PC-9 (cell line): ENCODE results near the gene CNTFR. TPM values are rescaled to one million over a fixed set of nuclear protein-coding genes. Genes with fewer than 3 reads are reported as not detected.
A peak's percentile ranks its signal among the peaks of the same experiment; 100 is the strongest.
"Not testable (repeated sequence)": the region's sequence is repeated elsewhere in the genome, so short reads cannot be mapped to it uniquely, and the experiment has no call there.

Experiments
- Bru-seq: library from RNA; stranded (reverse); fragments of 400-500 nt; gene quantifications from one replicate; lab custom pipeline; 2021; lab: Mats Ljungman, UMichigan
- BruChase-seq, 2 experiments: library from RNA; stranded (reverse); fragments of 400-500 nt; gene quantifications; one replicate each; lab custom pipeline; 2021; lab: Mats Ljungman, UMichigan
- BruUV-seq: library from RNA; stranded (reverse); fragments of 400-500 nt; replicated peaks from 2 replicates; lab custom pipeline; 2021; lab: Mats Ljungman, UMichigan
- CTCF ChIA-PET: fragments of 300-600 bp; sonication (Branson Sonifier 250); formaldehyde crosslinking; loops from one replicate; lab custom pipeline; 2022; ENCODE audit warnings: antibody characterized with exemption; lab: Charles Lee
- POLR2A ChIA-PET: fragments of 300-600 bp; sonication (Branson Sonifier 250); formaldehyde crosslinking; loops from one replicate; lab custom pipeline; 2022; ENCODE audit warnings: antibody characterized with exemption; ENCODE audit not compliant: unreplicated experiment; lab: Charles Lee
- DNase-seq, 2 experiments: peaks; one replicate each; pipeline versions ENCODE4 v3.0.0 to v3.0.0-alpha.2; 2015 to 2022; ENCODE audit warnings: mixed read lengths in 1 of 2
- H2AFZ ChIP-seq: fragments of 200-600 bp; sonication (generic); 2 replicates; pipeline ENCODE4 v1.8.1; 2017; ENCODE audit warnings: antibody characterized with exemption
- H3F3A ChIP-seq: fragments of 200-600 bp; sonication (generic); 2 replicates; pipeline ENCODE4 v1.8.1; 2017; ENCODE audit warnings: antibody characterized with exemption, mild to moderate bottlenecking, low read depth; ENCODE audit not compliant: insufficient read depth
- H3K27ac ChIP-seq: fragments of 200-600 bp; sonication (generic); 2 replicates; pipeline ENCODE4 v1.6.1; 2016; ENCODE audit warnings: mixed run types
- H3K27me3 ChIP-seq: fragments of 200-600 bp; sonication (generic); 2 replicates; pipeline ENCODE4 v1.6.1; 2016; ENCODE audit warnings: low read depth, mixed run types; ENCODE audit not compliant: insufficient read depth
- H3K36me3 ChIP-seq: fragments of 200-600 bp; sonication (generic); 2 replicates; pipeline ENCODE4 v1.6.1; 2016; ENCODE audit warnings: low read depth, mixed run types
- H3K4me1 ChIP-seq: fragments of 200-600 bp; sonication (generic); replicated peaks from 2 replicates; pipeline ENCODE4 v1.6.1; 2016; ENCODE audit warnings: mixed run types; ENCODE audit not compliant: insufficient read depth
- H3K4me2 ChIP-seq: fragments of 200-600 bp; sonication (generic); 2 replicates; pipeline ENCODE4 v1.6.1; 2017; ENCODE audit warnings: mixed run types
- H3K4me3 ChIP-seq: fragments of 200-600 bp; sonication (generic); 2 replicates; pipeline ENCODE4 v1.6.1; 2016; ENCODE audit warnings: mixed run types
- H3K79me2 ChIP-seq: fragments of 200-600 bp; sonication (generic); 2 replicates; pipeline ENCODE4 v1.6.1; 2017; ENCODE audit warnings: low read depth, mixed run types
- H3K9me2 ChIP-seq: fragments of 200-600 bp; sonication (generic); 2 replicates; pipeline ENCODE4 v1.8.1; 2017; ENCODE audit warnings: mild to moderate bottlenecking; ENCODE audit not compliant: insufficient read depth
- H3K9me3 ChIP-seq: fragments of 200-600 bp; sonication (generic); 2 replicates; pipeline ENCODE4 v1.8.1; 2016; ENCODE audit warnings: low read depth; ENCODE audit not compliant: insufficient read depth
- H4K20me1 ChIP-seq: fragments of 200-600 bp; sonication (generic); 2 replicates; pipeline ENCODE4 v1.8.1; 2017; ENCODE audit not compliant: insufficient read depth
- EZH2 ChIP-seq: fragments of 200-600 bp; sonication (generic); IDR thresholded peaks from 2 replicates; pipeline ENCODE4 v1.8.0; 2017; ENCODE audit warnings: antibody characterized with exemption, low read depth
- intact Hi-C: fragments of 100-400 bp; cut with micrococcal nuclease; formaldehyde crosslinking; loops from one replicate; pipeline ENCODE4 v1.10.0; 2022; ENCODE audit not compliant: unreplicated experiment
- long read RNA-seq: library from polyadenylated mRNA; stranded (forward); transcript quantifications from one replicate; pipeline ENCODE4 v2.0.0, GENCODE V29; 2022
- total RNA-seq: library from RNA; stranded (reverse); gene quantifications from 2 replicates; pipeline ENCODE4 v1.2.3, GENCODE V29; 2021
- TF ChIP-seq, protein P1 (sequence below): fragments of 200-600 bp; sonication (generic); conservative IDR thresholded peaks from 2 replicates; pipeline ENCODE4 v1.6.1; 2017; ENCODE audit warnings: mixed run types, antibody characterized with exemption, mild to moderate bottlenecking, moderate library complexity

Gene CNTFR, protein sequence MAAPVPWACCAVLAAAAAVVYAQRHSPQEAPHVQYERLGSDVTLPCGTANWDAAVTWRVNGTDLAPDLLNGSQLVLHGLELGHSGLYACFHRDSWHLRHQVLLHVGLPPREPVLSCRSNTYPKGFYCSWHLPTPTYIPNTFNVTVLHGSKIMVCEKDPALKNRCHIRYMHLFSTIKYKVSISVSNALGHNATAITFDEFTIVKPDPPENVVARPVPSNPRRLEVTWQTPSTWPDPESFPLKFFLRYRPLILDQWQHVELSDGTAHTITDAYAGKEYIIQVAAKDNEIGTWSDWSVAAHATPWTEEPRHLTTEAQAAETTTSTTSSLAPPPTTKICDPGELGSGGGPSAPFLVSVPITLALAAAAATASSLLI
- total RNA-seq: not detected in 2 replicates
- Bru-seq, nascent RNA: percentile 4 among the genes with signal in this experiment
- percentile 6 among the genes with signal in this experiment for BruChase-seq, experiment 1, labeled RNA remaining after a 2-hour chase
- not detected for BruChase-seq, experiment 2, labeled RNA remaining after a 6-hour chase
- long read RNA-seq: 0 reads

DNA sequence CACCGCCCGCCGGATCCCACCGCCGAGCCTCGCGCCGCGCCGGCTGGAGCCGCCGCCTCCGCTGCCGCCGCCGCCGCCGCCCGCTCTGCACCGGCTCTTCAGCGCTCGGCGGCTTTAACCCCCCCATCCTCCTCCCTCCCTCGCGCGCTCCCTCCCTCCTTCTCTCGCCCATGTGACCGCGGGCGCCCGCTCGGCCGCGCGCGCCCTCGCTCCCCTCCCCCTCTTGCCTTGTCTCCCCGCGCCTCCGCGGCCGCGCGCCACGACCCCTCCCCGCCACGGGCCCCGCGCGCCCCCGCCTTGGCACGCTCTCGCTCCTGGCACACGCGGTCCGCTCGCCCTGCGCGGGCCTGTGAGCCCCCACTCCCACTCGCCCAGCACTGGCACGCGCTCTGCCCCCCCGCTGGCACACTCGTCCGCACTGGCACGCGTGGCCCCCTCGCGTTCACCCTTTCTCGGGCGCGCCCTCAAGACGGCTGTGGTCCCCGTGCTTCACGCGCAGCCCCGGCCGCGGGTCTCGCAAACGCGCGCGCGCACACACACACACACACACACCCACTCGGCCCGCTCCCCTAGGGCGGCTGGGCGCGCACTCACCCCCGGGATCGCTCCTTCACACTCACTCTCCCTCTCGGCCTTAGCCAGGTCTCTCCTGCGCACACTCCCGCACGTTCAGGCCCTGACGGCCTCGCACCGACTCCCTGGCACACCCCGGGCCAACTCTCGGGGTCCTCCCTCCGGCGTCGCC lies at the start of gene CNTFR:
TSS of gene CNTFR (minus strand) at position 89 of the 745 bp plus-strand sequence. CDS start 20,743 bp downstream, outside the sequence.
- ChIA-PET POLR2A (no interaction called here), CTCF (no interaction called here)
- no TSS peak for BruUV-seq
- H3K4me1 ChIP-seq: no peaks in the 10 kb centered on the region
- DNase-seq: no peak
- no peaks in the 10 kb centered on the region for H3K9me3 ChIP-seq
- intact Hi-C loops: loop anchor here (2.0 kb wide), 1 partner anchor 187 kb away; no protein-coding TSS in a partner anchor
- H3F3A ChIP-seq: no peaks in the 10 kb centered on the region
- H3K36me3 ChIP-seq: no peaks in the 10 kb centered on the region
- no peaks in the 10 kb centered on the region for H4K20me1 ChIP-seq
- no peak within 1 kb of the TSS for H3K27ac ChIP-seq
- TF ChIP-seq, protein P1, sequence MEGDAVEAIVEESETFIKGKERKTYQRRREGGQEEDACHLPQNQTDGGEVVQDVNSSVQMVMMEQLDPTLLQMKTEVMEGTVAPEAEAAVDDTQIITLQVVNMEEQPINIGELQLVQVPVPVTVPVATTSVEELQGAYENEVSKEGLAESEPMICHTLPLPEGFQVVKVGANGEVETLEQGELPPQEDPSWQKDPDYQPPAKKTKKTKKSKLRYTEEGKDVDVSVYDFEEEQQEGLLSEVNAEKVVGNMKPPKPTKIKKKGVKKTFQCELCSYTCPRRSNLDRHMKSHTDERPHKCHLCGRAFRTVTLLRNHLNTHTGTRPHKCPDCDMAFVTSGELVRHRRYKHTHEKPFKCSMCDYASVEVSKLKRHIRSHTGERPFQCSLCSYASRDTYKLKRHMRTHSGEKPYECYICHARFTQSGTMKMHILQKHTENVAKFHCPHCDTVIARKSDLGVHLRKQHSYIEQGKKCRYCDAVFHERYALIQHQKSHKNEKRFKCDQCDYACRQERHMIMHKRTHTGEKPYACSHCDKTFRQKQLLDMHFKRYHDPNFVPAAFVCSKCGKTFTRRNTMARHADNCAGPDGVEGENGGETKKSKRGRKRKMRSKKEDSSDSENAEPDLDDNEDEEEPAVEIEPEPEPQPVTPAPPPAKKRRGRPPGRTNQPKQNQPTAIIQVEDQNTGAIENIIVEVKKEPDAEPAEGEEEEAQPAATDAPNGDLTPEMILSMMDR: no peak
- TF ChIP-seq EZH2: no peak
- H2AFZ ChIP-seq: no peak within 1 kb of the TSS
- peaks cover 38% of the 10 kb centered on the region for H3K27me3 ChIP-seq
- H3K79me2 ChIP-seq: no peaks in the 10 kb centered on the region
- H3K4me2 ChIP-seq: no peak within 1 kb of the TSS
- H3K9me2 ChIP-seq: no peaks in the 10 kb centered on the region
- no peak within 1 kb of the TSS for H3K4me3 ChIP-seq

DNA sequence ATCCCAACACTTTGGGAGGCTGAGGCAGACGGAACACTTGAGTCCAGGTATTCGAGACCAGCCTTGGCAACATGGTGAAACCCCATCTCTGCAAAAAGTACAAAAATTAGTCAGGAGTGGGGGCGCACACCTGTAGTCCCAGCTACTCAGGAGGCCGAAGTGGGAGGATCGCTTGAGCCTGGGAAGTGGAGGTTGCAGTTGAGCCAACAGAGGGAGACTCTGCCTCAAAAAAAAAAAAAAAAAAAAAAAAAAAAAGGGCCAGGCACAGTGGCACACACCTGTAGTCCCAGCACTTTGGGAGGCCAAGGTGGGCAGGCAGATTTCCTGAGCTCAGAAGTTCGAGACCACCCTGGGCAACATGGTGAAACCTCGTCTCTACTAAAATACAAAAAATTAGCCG lies 49.8 kb upstream of the CNTFR start:
- Histone ChIP-seq H3K79me2 (peaks cover 18% of the 10 kb centered on the region), H3K4me1 (peaks cover 14% of the 10 kb centered on the region)
- CTCF ChIA-PET: interaction anchor here (0.6 kb wide), 1 partner anchor 115 kb away, joined by 16 read pairs; no protein-coding TSS in a partner anchor
- H3F3A ChIP-seq, H3K9me3 ChIP-seq, H3K36me3 ChIP-seq, H3K27ac ChIP-seq, H3K9me2 ChIP-seq, intact Hi-C loops, H3K4me2 ChIP-seq, POLR2A ChIA-PET, H3K27me3 ChIP-seq, DNase-seq, H4K20me1 ChIP-seq, H3K4me3 ChIP-seq, BruUV-seq, H2AFZ ChIP-seq: not testable (repeated sequence)

DNA sequence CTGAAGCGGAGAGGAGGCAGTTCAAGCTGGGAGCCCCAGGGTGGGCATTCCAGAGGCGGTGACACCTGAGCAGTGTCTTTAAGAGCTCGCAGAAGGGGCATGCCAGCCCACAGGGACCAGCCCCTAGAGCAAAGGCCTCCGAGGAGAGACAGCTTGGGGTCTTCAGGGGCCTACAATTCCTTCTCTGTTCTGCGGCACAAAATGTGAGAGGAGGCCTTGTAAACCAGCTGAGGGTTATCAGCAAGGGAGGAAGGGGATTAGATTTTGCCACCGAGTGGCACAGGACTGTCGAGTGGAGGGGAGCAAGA lies 48.6 kb upstream of the CNTFR start:
- no peaks in the 10 kb centered on the region for H4K20me1 ChIP-seq
- H3K9me2 ChIP-seq: no peaks in the 10 kb centered on the region
- no peaks in the 10 kb centered on the region for H3K36me3 ChIP-seq
- H3K27ac ChIP-seq: no peak overlapping the region
- intact Hi-C loops: no loop called here
- peak overlapping the region; percentile 89 for H2AFZ ChIP-seq
- TF ChIP-seq, protein P1: no peak
- TF ChIP-seq EZH2: no peak
- H3K27me3 ChIP-seq: no peaks in the 10 kb centered on the region
- DNase-seq: no peak
- peak overlapping the region; percentile 90 for H3K4me2 ChIP-seq
- H3K79me2 ChIP-seq: peaks cover 18% of the 10 kb centered on the region
- H3K9me3 ChIP-seq: no peaks in the 10 kb centered on the region
- BruUV-seq: no TSS peak
- H3F3A ChIP-seq: peaks cover 10% of the 10 kb centered on the region; the same call in 1 of the 2 replicates
- ChIA-PET CTCF (interaction anchor here (0.5 to 1.0 kb wide), 2 partner anchors 34 to 54 kb away, joined by 3 to 10 read pairs; no protein-coding TSS in a partner anchor), POLR2A (interaction anchor here (0.6 to 0.7 kb wide), 2 partner anchors 81 to 207 kb away, joined by 3 to 4 read pairs; no protein-coding TSS in a partner anchor)
- peaks cover 14% of the 10 kb centered on the region for H3K4me1 ChIP-seq
- peak overlapping the region; percentile 82 for H3K4me3 ChIP-seq
